ENCODE data around the gene DPYSL5.

The DPYSL5 gene

DNA sequence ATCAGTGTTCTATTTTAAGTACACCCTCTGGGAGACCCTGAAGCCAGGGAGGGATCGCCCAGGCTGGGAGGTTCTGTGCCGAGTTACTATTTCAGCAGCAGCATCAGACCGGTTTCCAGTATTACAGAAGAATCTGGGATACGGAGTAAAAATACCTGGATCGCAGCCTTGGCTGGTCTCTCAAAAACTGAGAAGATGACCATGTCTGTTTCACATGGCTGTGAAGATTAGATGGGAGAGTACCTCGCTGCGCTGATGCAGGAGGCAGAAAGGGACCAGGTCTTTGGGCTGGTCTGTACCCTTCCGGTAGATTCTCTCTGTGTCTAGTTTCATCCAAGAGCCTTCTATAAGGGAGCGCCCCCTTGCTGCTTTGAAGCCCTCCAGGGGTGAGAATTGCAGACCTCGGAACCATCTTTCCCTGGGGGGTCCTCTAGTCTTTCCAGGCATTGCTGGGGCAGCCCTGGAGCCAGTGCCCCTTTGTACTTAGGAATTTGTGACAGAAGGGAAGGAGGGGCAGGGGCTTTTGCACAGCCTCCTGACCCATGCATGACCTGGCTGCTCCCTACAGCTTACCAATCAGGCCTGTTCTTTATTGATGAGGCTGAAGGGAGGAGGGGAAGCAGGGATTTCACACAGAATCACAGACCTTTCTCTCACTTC, 66.2 kb downstream of the DPYSL5 start:
- TF ChIP-seq, protein P1, sequence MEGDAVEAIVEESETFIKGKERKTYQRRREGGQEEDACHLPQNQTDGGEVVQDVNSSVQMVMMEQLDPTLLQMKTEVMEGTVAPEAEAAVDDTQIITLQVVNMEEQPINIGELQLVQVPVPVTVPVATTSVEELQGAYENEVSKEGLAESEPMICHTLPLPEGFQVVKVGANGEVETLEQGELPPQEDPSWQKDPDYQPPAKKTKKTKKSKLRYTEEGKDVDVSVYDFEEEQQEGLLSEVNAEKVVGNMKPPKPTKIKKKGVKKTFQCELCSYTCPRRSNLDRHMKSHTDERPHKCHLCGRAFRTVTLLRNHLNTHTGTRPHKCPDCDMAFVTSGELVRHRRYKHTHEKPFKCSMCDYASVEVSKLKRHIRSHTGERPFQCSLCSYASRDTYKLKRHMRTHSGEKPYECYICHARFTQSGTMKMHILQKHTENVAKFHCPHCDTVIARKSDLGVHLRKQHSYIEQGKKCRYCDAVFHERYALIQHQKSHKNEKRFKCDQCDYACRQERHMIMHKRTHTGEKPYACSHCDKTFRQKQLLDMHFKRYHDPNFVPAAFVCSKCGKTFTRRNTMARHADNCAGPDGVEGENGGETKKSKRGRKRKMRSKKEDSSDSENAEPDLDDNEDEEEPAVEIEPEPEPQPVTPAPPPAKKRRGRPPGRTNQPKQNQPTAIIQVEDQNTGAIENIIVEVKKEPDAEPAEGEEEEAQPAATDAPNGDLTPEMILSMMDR (IDR thresholded peaks at IDR 0.05; ENCODE audit: insufficient read depth, low read length, poor library complexity, severe bottlenecking) = no peak
- no peak for DNase-seq (ENCODE audit: extremely low read depth, insufficient read length)
- peaks cover 3% of the 10 kb centered on the region for H3K27me3 ChIP-seq (replicated peaks; ENCODE audit: control insufficient read depth, insufficient read depth, low read length)
- H3K36me3 ChIP-seq (ENCODE audit: control insufficient read depth, insufficient read depth, low read length) = no peaks in the 10 kb centered on the region
- H3K4me3 ChIP-seq (replicated peaks; ENCODE audit: low read depth, low read length) = no peak overlapping the region

DNA sequence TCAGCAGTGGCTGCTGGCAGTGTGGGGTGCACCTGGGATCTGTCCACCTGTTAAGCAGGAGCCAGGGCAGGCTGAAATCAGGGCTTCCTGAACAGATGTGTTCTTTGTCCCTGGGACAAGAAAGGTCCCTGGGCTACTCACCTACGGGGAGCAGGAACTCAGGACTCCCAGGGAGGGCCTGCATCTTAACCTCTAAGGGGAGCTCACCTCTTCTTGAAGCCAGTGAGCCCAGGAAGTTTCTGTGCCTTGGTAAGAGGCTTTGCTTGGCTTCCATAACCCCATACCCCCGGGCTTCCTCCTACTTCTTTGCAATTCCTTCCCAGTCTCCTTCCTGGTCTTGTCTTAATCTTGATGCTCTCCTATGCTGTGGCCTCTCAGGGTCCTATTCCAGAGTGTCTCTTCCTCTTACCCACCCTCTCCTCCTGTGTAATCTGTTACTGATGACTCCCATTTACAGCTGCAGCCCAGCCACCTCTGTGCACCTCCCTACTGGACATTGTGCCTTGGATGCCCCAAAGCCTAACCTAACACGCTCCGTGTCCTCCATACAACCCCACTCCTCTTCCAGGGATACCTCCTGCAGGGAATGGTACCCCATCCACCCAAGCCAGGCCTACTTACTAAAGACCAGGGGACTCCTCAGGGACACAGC, 66.9 kb downstream of the DPYSL5 start:
- H3K4me3 ChIP-seq (replicated peaks; ENCODE audit: low read depth, low read length) = no peak overlapping the region
- TF ChIP-seq, protein P1 (IDR thresholded peaks at IDR 0.05; ENCODE audit: insufficient read depth, low read length, poor library complexity, severe bottlenecking) = no peak
- H3K27me3 ChIP-seq (replicated peaks; ENCODE audit: control insufficient read depth, insufficient read depth, low read length) = peaks cover 3% of the 10 kb centered on the region
- DNase-seq (ENCODE audit: extremely low read depth, insufficient read length) = no peak
- no peaks in the 10 kb centered on the region for H3K36me3 ChIP-seq (ENCODE audit: control insufficient read depth, insufficient read depth, low read length)

DNA sequence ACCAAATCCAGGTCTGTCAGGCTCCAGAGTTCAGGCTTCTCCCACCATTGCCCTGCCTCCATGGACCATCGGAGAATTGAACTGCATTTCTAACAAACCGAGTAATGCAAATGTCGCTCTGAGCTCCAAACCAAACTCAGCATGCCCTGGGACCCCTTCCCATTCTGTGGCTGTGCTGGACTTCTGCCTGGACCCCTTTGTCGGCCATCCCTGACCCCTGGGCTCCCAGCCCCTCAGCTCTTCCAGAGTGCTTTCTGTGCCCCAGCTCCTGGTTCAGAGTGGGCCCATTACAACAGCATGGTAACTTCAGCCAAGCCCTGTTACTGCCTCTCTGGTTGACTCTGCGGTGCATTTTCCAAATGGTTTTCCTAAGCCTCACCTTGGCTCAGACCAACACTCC, 67.4 kb downstream of the DPYSL5 start:
- no peak for DNase-seq (ENCODE audit: extremely low read depth, insufficient read length)
- no peak overlapping the region for H3K4me3 ChIP-seq (replicated peaks; ENCODE audit: low read depth, low read length)
- H3K36me3 ChIP-seq (ENCODE audit: control insufficient read depth, insufficient read depth, low read length) = no peaks in the 10 kb centered on the region
- TF ChIP-seq, protein P1 (IDR thresholded peaks at IDR 0.05; ENCODE audit: insufficient read depth, low read length, poor library complexity, severe bottlenecking) = no peak
- peaks cover 3% of the 10 kb centered on the region for H3K27me3 ChIP-seq (replicated peaks; ENCODE audit: control insufficient read depth, insufficient read depth, low read length)

DNA sequence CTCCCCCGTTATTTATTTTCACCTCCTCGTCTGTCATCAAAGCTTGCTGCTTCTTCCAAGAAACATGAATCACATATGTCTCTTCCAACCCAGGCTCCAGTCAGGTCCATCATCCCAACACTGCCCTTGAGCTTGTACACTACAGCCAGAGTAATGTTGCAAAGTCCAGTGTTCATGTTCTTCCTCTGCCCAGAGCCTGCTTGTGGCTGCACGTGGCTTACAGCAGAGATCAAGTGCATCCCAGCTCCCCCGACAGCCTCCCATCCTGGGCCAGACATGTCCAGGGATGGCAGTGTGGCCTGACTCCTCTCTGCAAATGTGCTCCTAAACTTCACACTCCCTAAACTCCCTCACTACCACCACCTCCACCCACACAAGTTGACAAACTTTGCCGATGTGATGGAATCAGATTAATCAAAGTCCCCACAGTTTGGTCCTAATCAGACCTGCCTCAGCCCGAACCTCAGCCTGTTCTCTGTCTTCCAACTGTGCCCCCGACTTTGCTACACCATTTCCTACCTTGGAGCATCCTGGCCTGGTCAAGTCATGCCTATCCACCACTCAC, 68.3 kb downstream of the DPYSL5 start:
- Histone ChIP-seq H3K27me3 (replicated peaks; ENCODE audit: control insufficient read depth, insufficient read depth, low read length) (peaks cover 3% of the 10 kb centered on the region), H3K4me3 (replicated peaks; ENCODE audit: low read depth, low read length) (no peak overlapping the region), H3K36me3 (ENCODE audit: control insufficient read depth, insufficient read depth, low read length) (no peaks in the 10 kb centered on the region)
- no peak for DNase-seq (ENCODE audit: extremely low read depth, insufficient read length)
- TF ChIP-seq, protein P1 (IDR thresholded peaks at IDR 0.05; ENCODE audit: insufficient read depth, low read length, poor library complexity, severe bottlenecking) = no peak

DNA sequence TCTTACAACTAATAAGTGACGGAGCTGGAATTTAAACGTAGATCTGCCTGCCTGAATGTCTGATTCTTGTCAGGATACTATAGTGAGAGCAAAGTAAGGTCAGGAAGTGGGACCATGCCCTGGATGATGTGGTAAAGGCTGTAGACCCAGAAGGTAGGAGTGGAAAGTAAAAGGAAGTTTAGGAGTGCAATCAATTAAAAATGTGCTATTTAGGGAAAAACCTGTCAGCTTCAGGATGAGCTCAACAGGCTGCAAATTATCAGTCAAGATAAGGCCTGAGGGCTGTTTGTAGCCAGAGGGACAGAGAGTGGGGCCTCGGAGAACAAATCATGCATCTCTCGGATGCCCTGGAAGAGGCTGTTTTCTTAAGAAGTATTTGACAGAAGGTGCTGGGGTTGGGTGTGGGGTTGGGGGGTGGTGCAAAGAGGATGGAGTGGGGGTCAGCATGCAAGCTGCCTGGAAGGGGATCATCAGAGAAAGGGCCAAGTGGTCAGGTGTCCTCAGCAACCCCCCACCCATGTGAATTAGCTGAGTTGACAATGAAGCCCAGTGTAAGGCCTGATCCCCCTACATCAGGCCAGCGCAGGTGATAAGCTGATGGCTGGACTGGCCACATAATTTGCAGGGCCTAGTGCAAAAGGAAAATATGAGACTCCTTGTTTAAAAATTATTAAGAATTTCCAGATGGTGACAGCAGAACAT, 69.4 kb downstream of the DPYSL5 start:
- TF ChIP-seq, protein P1 (IDR thresholded peaks at IDR 0.05; ENCODE audit: insufficient read depth, low read length, poor library complexity, severe bottlenecking) = no peak
- no peaks in the 10 kb centered on the region for H3K36me3 ChIP-seq (ENCODE audit: control insufficient read depth, insufficient read depth, low read length)
- no peak overlapping the region for H3K4me3 ChIP-seq (replicated peaks; ENCODE audit: low read depth, low read length)
- no peak for DNase-seq (ENCODE audit: extremely low read depth, insufficient read length)
- H3K27me3 ChIP-seq (replicated peaks; ENCODE audit: control insufficient read depth, insufficient read depth, low read length) = peaks cover 5% of the 10 kb centered on the region
